Measurements from ENCODE around the gene CTNND1.
A peak's percentile ranks its signal among the peaks of the same experiment; 100 is the strongest.
"Not testable (repeated sequence)": the region's sequence is repeated elsewhere in the genome, so short reads cannot be mapped to it uniquely, and the experiment has no call there.

Gene CTNND1

DNA sequence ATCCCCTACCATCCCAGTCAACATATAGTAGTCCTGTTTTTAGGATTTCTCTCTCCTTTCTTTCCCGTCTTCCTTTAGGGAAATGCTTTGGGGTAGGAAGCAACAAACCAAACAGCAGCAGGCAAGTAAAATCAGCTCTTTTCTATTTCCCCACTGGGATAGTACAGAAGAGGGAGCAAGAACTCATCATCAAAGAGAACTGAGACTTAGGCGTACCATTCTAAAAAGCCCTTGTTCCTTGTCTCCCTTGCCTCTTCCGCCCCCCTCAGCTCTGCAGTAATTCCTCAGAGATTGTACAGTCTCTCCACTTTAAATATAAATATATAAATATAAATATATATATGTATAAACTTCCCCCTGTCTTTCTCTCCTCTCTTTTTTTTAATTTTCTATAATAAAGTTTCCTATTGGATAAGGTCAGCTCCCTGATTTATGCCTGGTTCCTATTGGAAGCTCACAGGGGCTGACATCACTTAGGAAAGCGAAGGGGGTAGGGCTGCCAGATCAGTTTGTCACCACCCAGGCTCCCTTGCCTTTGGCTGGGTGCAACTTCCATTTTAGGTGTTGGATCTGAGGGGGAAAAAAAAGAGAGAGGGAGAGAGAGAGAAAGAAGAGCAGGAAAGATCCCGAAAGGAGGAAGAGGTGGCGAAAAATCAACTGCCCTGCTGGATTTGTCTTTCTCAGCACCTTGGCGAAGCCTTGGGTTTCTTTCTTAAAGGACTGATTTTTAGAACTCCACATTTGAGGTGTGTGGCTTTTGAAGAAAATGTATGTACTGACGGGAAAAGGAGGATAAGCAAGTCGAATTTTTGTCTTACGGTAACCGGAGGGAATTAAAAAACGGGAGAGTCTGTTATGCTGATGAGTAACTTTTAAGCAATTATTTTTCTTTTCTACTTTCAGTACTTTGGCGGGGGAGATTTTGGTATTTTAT, at the start of gene CTNND1:
Gene CTNND1 (plus strand): TSS at position 502 of the 934 bp plus-strand sequence. CDS start 29,677 bp downstream, outside the sequence.
- DNase-seq (ENCODE audit: low read depth in 2 of 2): no peak

- peak; percentile 73 to 82 for DNase-seq (ENCODE audit: low read depth in 2 of 2)
These were observed 49.1 kb upstream of the CTNND1 start, which contains the start of gene TMX2 for GRCh38 chr11:57712256-57713150. Gene TMX2, plus strand, starts transcription at chr11:57712593. Its CDS starts 26 bp downstream, at chr11:57712619.

- no peak for DNase-seq (ENCODE audit: low read depth in 2 of 2)
These were observed 47.8 kb upstream of the CTNND1 start for GRCh38 chr11:57713835-57714234.

DNA sequence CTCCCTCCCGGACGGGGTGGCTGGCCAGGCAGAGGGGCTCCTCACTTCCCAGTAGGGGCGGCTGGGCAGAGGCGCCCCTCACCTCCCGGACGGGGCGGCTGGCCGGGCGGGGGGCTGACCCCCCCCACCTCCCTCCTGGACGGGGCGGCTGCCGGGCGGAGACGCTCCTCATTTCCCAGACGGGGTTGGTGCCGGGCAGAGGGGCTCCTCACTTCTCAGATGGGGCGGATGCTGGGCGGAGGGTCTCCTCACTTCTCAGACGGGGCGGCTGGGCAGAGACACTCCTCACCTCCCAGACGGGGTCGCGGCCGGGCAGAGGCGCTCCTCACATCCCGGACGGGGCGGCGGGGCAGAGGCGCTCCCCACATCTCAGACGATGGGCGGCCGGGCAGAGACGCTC, 44.9 kb upstream of the CTNND1 start:
- DNase-seq (ENCODE audit: low read depth in 2 of 2): not testable (repeated sequence)

DNA sequence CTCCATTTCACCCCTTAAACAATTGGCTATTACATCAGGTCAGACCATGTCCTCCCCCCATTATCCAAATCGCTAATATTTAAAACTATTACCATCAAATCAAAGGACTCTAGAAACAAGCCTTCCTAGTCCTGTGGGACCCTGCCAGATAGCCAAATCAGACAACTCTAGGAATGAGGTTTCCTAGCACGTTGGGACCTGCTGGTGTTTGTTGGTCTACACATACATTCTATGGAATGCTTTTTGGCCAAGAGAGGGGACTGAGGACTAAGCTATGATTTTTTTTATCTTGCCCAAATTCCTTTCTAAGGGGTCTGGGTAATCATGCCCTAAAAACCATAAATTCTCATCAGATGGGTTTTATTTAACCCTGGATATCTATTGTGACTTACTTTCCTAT, 34.4 kb upstream of the CTNND1 start:
- no peak for DNase-seq (ENCODE audit: low read depth in 2 of 2)

DNA sequence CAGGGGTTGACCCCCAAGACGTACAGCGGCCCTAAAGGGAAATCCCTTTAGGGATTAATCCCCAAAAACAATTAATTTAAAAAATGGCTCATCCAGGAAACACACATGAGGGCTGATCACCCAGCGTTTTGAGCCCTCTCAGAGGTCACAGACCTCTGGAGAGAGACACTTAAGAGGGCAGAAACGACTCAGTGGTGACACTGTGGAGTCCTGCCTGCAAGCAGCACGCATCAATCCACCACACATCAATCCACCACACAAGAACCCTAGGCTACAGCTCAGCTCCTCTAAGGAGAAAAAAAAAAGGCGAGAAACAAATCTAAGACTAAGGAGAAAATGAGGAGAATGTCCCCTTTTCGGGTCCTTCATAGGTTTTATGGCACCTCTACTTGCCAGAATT, 32.8 kb upstream of the CTNND1 start:
- DNase-seq (ENCODE audit: low read depth in 2 of 2): no peak

DNA sequence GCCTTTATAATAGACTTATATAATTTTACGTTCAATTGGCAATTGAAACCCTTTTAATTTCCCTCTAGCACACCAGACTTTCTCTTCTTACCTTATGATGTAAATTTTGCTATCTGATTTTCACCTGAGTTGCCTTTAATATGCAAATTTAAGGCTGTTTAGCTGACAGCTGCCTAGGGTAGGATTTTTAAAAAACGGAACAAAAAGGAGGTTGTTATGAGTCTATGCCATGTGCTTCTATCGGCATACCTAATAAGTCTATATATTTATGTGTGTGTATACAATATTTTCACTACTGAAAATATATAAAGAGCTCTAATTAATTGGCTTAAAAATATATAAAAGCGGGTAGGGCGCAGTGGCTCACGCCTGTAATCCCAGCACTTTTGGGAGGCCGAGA, 32.1 kb upstream of the CTNND1 start:
- DNase-seq (ENCODE audit: low read depth in 2 of 2): no peak

- no peak for DNase-seq (ENCODE audit: low read depth in 2 of 2)
These were observed 28.9 kb upstream of the CTNND1 start for GRCh38 chr11:57732661-57733060.

DNA sequence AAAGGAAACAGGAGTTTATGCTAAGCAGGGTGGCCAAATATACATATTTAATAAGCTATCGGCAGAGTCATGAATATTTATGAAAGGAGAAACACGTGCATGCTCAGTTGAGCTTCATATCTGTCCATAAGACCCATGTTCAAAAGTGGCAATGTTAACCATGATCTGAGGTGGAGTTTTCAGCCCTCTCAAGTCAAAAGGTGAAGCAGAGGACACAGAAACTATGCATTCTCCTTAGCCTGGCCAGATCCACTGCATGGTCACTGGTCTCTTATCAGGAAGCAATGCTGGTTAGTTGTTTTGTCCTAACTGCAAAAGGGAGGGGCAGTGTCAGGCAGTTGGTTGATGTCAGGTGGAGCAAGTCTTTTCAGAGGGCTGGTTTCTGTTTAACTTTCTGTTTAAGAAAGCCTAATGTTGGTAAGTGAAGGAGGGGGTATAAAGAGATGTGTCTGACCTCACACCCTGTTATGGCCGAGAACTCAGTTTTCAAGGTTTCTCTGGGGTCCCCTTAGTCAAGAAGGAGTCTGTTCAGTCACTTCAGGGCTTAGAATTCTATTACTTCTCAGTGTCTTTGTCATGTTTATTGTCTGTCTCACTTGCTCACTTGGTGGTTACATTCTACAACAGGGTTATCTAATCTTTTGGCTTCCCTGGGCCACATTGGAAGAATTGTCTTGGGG, 25.8 kb upstream of the CTNND1 start:
- no peak for DNase-seq (ENCODE audit: low read depth in 2 of 2)

- peak; percentile 84 to 89 for DNase-seq (ENCODE audit: low read depth in 2 of 2)
These were observed 20.2 kb upstream of the CTNND1 start, which contains the start of gene SELENOH for GRCh38 chr11:57741132-57742086. Gene SELENOH, plus strand, starts transcription at chr11:57741491. Its CDS starts 105 bp downstream, at chr11:57741596.

GRCh38 chr11:57742087-57742452, 19.5 kb upstream of the CTNND1 start:
- no peak for DNase-seq (ENCODE audit: low read depth in 2 of 2)

GRCh38 chr11:57744357-57744756, 17.2 kb upstream of the CTNND1 start:
- no peak for DNase-seq (ENCODE audit: low read depth in 2 of 2)

DNA sequence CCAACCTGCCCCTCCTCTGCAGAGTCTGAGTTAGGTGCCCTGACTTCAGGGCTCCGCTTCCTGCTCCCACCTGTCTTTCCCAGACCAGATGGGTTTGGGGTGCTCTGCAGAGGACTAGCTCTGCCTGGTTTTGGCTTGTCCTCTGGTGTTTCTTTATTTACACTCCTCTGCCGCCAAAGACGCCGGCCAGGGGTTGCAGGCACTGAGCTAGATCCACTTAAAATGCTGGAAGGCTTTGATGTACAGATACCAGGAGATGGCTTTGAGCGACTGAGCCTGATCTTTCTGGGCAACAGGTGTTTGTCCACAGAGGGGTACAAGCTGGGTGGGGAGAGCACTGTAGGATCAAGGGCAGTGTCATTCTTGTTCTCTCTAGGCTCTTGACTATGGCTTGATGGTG, 16.4 kb upstream of the CTNND1 start:
- DNase-seq (ENCODE audit: low read depth in 2 of 2): no peak

- no peak for DNase-seq (ENCODE audit: low read depth in 2 of 2)
These were observed 14.7 kb upstream of the CTNND1 start for GRCh38 chr11:57746920-57747319.

- no peak for DNase-seq (ENCODE audit: low read depth in 2 of 2)
These were observed 10.4 kb upstream of the CTNND1 start for GRCh38 chr11:57751176-57751575.

GRCh38 chr11:57751676-57752253, 9.8 kb upstream of the CTNND1 start, which contains the start of gene BTBD18:
Gene BTBD18, minus strand, starts transcription at chr11:57751819. Its CDS starts 631 bp downstream, at chr11:57751188.
- no peak for DNase-seq (ENCODE audit: low read depth in 2 of 2)

DNA sequence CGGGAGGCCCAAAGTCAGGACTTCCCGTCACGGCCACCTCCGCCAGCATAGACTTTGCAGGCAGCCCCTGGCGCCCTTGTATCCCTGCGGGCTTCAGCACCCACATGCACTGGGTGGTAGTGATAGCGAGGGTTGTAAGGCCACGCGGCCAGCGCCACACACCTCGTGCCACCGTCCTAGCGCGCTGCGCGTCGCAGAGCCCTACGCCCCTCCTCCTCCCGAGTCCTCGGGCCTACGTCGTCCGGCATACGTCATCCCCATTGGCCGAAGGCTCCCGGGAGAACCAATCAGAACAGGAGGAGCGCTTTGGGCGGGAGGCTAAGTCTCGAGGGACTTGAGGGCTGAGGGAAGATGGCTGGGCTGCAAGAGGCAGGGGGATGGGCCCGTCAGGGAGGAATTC, 8.6 kb upstream of the CTNND1 start:
- DNase-seq (ENCODE audit: low read depth in 2 of 2): no peak

DNA sequence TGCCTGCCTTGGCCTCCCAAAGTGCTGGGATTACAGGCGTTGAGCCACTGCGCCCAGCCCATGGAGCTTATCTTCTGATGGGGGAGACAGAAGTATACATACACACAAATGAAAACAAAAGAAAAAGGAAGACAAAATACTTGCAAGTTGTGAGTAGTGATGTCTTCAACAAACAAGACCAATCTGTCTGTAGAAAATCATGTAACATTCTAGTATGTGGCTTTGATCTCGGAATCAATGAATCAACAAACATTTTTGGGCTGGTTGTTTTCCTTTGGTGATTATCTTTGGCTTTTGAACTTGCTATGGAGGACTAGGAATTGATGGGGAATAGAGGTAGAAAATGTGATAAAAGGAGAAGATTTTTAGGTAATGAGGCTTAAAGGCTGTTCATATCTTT, 3.4 kb upstream of the CTNND1 start:
- no peak for DNase-seq (ENCODE audit: low read depth in 2 of 2)

DNA sequence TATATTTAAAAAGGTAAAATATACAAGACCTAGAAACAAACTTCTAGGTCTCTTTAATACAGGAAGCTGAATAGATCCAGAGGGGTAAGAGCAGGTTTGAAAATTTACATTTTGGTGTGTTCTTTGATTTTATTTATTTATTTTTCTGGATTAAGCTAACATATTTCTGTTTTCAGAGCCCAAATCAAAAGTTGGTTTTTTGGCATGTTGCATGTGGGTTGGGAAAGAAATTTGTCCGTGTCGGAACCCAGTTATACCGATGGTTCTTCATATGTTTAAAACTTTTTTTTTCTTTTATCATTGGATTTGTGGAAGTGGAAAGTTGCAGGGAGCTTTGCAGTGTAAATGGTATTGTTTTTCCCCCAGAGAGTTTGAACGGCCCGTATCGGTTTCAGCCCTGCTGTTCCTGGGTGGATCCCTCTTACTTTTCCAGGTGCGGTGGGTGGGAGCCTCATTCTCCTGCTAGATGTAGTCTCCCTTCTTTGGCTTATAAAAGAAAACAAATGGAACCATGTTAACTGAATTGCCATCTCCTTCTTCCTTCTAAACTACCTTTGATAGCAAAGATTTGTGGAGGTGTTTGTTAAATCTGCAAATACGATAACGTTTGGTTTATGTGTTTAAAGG, 746 bp downstream of the CTNND1 start:
- DNase-seq (ENCODE audit: low read depth in 2 of 2): no peak

DNA sequence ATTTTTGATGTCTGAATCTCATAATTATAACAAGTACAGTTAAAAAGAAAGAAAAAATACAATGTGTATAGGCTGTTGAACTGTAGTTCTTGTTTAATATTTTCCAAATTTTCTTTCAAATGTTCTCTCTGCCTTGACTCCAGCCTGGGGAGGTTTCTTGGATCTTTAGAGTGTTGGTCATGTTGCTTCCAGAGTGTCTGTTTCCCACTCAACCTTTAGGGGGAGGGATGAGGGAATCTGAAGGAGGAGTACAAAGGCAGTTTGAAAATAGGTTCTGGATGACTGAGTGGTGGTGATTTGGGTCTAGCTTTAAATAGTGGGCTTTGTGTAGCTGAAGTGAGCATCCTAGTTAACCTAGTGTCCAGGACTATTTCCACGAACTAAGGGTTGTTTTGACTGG, 2.0 kb downstream of the CTNND1 start:
- DNase-seq (ENCODE audit: low read depth in 2 of 2): no peak
